Parathyroid adenoma (tissue), 2 donors: ENCODE measurements around the gene LRP1B.

Experiments used
- H2AFZ ChIP-seq: fragments of 300-600 bp; sonication (generic); one replicate; pipeline ENCODE4 v1.7.0; 2017; ENCODE audit warnings: antibody characterized with exemption, mild to moderate bottlenecking
- H3K27ac ChIP-seq: fragments of 300-600 bp; sonication (generic); one replicate; pipeline ENCODE4 v1.7.0; 2017
- H3K27me3 ChIP-seq: fragments of 300-600 bp; sonication (generic); one replicate; pipeline ENCODE4 v1.7.0; 2017; ENCODE audit warnings: low read length; ENCODE audit not compliant: control insufficient read depth, insufficient read depth
- H3K36me3 ChIP-seq: fragments of 300-600 bp; sonication (generic); one replicate; pipeline ENCODE4 v1.7.0; 2017; ENCODE audit warnings: low read length; ENCODE audit not compliant: control insufficient read depth, insufficient read depth
- H3K4me1 ChIP-seq: fragments of 300-600 bp; sonication (generic); one replicate; pipeline ENCODE4 v1.7.0; 2017; ENCODE audit warnings: control low read depth
- H3K4me2 ChIP-seq: fragments of 300-600 bp; sonication (generic); one replicate; pipeline ENCODE4 v1.7.0; 2017; ENCODE audit warnings: low read length
- H3K4me3 ChIP-seq: fragments of 300-600 bp; sonication (generic); one replicate; pipeline ENCODE4 v1.7.0; 2017; ENCODE audit warnings: low read depth, low read length
- H3K79me2 ChIP-seq: fragments of 300-600 bp; sonication (generic); one replicate; pipeline ENCODE4 v1.7.0; 2017; ENCODE audit warnings: control low read depth
- H3K9ac ChIP-seq: fragments of 300-600 bp; sonication (generic); one replicate; pipeline ENCODE4 v1.7.0; 2017; ENCODE audit warnings: mild to moderate bottlenecking
- H3K9me3 ChIP-seq: fragments of 300-600 bp; sonication (generic); one replicate; pipeline ENCODE4 v1.7.0; 2017; ENCODE audit warnings: low read length; ENCODE audit not compliant: control insufficient read depth
- TF ChIP-seq, protein P1 (sequence below): fragments of 300-600 bp; sonication (generic); IDR thresholded peaks from one replicate; pipeline ENCODE4 v1.7.0; 2017; ENCODE audit warnings: antibody characterized with exemption, mild to moderate bottlenecking
- donor health status: primary hyperparathyroidism.

The LRP1B gene

DNA sequence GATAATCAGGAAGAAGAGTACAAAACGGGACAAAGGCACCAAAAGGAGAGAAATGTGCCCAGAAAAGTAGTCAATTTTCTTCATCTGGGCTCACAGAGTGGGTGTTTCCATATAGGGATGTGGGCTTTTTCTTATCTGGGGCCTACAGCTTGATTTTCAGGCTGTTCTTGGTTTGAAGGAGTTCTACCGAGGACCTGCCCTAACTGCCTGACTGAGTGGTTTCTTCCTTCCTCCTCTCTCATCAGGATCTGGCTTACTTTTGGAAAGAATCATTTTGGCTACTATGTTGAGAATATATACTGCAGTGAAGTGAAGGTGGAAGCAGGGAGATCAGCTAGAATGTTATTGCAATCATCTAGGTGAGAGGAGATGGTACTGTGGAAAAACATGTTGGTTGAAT is 316.7 kb downstream of the LRP1B start:
- Histone ChIP-seq H3K27me3 (no peaks in the 10 kb centered on the region), H3K36me3 (no peaks in the 10 kb centered on the region), H3K27ac (no peak overlapping the region), H3K4me2 (no peak overlapping the region), H3K4me1 (no peaks in the 10 kb centered on the region), H3K9me3 (no peaks in the 10 kb centered on the region), H3K9ac (no peak overlapping the region), H2AFZ (no peak overlapping the region), H3K4me3 (no peak overlapping the region), H3K79me2 (no peaks in the 10 kb centered on the region)
- TF ChIP-seq, protein P1, sequence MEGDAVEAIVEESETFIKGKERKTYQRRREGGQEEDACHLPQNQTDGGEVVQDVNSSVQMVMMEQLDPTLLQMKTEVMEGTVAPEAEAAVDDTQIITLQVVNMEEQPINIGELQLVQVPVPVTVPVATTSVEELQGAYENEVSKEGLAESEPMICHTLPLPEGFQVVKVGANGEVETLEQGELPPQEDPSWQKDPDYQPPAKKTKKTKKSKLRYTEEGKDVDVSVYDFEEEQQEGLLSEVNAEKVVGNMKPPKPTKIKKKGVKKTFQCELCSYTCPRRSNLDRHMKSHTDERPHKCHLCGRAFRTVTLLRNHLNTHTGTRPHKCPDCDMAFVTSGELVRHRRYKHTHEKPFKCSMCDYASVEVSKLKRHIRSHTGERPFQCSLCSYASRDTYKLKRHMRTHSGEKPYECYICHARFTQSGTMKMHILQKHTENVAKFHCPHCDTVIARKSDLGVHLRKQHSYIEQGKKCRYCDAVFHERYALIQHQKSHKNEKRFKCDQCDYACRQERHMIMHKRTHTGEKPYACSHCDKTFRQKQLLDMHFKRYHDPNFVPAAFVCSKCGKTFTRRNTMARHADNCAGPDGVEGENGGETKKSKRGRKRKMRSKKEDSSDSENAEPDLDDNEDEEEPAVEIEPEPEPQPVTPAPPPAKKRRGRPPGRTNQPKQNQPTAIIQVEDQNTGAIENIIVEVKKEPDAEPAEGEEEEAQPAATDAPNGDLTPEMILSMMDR, result no peak

DNA sequence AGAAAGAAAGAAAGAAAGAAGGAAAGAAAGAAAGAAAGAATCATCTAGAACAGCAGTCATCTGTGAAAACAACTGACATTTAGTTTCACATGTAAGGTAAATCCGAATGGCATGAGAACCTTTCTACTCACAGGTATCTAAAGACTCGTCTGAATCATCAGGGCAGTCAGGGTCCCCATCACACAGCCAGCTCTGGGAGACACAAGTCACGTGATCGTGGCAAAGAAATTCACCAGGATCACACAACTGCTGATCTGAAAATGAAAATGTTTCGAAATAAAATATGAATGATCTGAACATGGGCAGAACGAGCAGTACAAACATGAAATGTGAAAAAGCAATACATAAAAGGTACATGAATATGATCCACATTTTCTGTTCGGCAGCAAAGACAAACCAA is 320.7 kb downstream of the LRP1B start:
- H3K27me3 ChIP-seq, result no peaks in the 10 kb centered on the region
- TF ChIP-seq, protein P1, result no peak
- no peak overlapping the region for H3K4me3 ChIP-seq
- H3K79me2 ChIP-seq, result no peaks in the 10 kb centered on the region
- no peaks in the 10 kb centered on the region for H3K36me3 ChIP-seq
- H3K4me1 ChIP-seq, result no peaks in the 10 kb centered on the region
- H2AFZ ChIP-seq, result no peak overlapping the region
- no peaks in the 10 kb centered on the region for H3K9me3 ChIP-seq
- H3K9ac ChIP-seq, result no peak overlapping the region
- H3K4me2 ChIP-seq, result no peak overlapping the region
- no peak overlapping the region for H3K27ac ChIP-seq

DNA sequence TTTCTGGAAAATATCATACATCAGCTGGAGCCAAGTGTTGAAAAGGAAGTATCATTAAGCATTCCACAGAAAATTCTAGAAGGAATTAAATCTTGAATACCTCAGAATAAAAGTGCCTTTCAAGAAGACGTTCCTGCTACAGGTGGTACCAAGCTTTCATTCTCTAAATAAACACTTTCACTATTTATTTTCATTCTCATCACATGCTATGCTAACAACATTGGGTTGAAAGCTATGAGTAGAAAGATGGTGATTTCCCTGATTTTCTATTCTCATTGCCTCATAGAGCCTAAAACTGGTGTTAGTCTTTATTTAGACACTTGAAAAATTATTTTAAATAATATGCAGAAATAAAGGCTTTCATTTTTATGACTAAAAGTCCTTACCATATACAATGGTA is 324.7 kb downstream of the LRP1B start:
- no peaks in the 10 kb centered on the region for H3K9me3 ChIP-seq
- no peaks in the 10 kb centered on the region for H3K27me3 ChIP-seq
- H3K4me2 ChIP-seq, result no peak overlapping the region
- no peak overlapping the region for H3K27ac ChIP-seq
- no peak overlapping the region for H2AFZ ChIP-seq
- H3K4me3 ChIP-seq, result no peak overlapping the region
- no peaks in the 10 kb centered on the region for H3K4me1 ChIP-seq
- no peaks in the 10 kb centered on the region for H3K36me3 ChIP-seq
- no peak overlapping the region for H3K9ac ChIP-seq
- TF ChIP-seq, protein P1, result no peak
- no peaks in the 10 kb centered on the region for H3K79me2 ChIP-seq

DNA sequence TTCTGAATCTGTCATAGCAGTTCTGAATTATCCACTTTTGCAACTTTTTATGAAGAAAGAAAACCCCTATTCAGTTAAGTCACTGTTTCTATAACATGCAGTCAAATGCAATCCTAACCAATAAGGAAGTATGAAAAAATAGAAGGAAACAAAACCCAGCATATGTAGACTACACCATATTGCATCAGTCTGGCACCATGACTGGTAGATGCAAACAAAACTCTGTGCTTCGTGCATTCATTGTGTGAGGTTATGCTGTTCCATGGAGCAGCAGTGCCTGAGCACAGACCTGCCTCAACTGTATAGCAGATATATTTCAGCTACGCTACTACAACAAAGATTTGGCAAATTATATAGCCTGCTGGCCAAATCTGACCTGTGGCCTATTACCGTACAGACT is 325.5 kb downstream of the LRP1B start:
- H3K36me3 ChIP-seq, result no peaks in the 10 kb centered on the region
- no peak overlapping the region for H3K9ac ChIP-seq
- H3K4me2 ChIP-seq, result no peak overlapping the region
- no peaks in the 10 kb centered on the region for H3K79me2 ChIP-seq
- no peaks in the 10 kb centered on the region for H3K9me3 ChIP-seq
- TF ChIP-seq, protein P1, result no peak
- no peak overlapping the region for H2AFZ ChIP-seq
- H3K27ac ChIP-seq, result no peak overlapping the region
- no peak overlapping the region for H3K4me3 ChIP-seq
- H3K4me1 ChIP-seq, result no peaks in the 10 kb centered on the region
- H3K27me3 ChIP-seq, result no peaks in the 10 kb centered on the region

DNA sequence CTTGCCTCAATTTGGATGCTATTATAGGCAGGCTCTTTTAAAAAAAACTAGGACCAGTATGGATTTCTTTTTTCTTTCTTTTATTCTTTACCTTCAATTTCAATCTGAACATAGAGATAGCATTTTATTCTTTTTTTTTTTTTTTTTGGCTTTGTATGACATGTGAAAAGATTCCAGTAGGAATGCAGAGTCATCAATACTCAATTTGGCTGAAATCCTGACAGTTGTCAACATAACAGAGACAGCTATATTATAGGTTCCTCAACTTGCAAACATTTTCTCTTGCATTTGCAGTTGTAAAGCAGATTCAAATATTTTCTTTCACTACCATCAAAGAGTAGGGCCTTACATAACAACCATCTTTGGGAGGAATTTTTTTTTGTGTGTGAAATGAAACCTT is 334.4 kb downstream of the LRP1B start:
- no peak overlapping the region for H2AFZ ChIP-seq
- H3K9ac ChIP-seq, result no peak overlapping the region
- TF ChIP-seq, protein P1, result no peak
- H3K79me2 ChIP-seq, result no peaks in the 10 kb centered on the region
- no peaks in the 10 kb centered on the region for H3K4me1 ChIP-seq
- H3K4me3 ChIP-seq, result no peak overlapping the region
- no peak overlapping the region for H3K4me2 ChIP-seq
- H3K9me3 ChIP-seq, result no peaks in the 10 kb centered on the region
- H3K36me3 ChIP-seq, result no peaks in the 10 kb centered on the region
- H3K27me3 ChIP-seq, result no peaks in the 10 kb centered on the region
- H3K27ac ChIP-seq, result no peak overlapping the region
